AML-193 (cell line): Measurements from ENCODE around the gene MRPS21.
A peak's percentile ranks its signal among the peaks of the same experiment; 100 is the strongest.

Experiments
- DNase-seq, 2 experiments: peaks; one replicate each; lab custom pipeline; 2025; lab: John Stamatoyannopoulos, UW

MRPS21 gene

DNA sequence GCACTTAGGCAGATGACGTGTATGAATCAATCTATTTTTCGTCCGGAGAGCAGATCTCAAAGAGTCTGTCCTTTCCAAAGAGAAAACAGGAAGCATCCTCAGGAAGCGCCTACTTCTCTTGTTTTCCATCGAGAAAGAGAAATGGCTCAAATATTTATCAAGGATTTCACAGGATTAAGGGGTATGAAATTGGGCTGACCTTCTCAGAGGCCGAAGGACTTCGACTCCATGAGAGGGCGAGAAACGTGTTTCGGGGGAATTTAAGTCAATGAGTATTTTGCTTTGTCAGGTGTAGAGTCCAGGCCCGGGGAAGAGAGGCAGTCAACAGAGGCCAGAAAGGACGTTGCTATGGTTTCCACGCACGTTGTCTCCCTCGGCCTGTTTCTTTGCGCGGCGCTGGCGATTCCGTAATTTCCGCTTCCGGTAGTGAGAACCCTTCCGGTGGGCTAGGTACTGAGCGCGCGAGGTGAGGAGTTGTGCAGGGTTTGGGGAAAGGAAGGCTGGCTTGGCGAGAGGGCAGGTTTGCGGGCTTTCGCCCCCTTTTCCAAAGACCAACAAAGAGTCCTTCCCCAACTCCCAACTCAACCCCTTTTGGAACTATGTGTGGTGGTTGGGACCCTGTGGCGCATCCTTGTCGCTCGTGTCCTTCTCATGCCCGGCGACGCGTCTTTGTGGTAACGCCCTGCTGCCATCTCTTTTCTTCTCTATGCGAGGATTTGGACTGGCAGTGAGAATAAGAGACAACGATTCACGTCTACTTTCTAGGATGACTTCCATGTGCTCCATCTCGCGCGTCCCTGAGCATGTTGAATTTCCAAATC, at the start of gene MRPS21:
Gene MRPS21 (plus strand): TSS at position 429 of the 821 bp plus-strand sequence. CDS start 506 bp downstream, outside the sequence.
- DNase-seq, result peak; percentile 59 to 70

- DNase-seq, result peak; percentile 26 to 27
Observed at GRCh38 chr1:150249936-150250335, 43.7 kb upstream of the MRPS21 start.

- DNase-seq, result no peak
Observed at GRCh38 chr1:150256198-150256553, 37.5 kb upstream of the MRPS21 start.

GRCh38 chr1:150256554-150257341, 36.9 kb upstream of the MRPS21 start:
- DNase-seq, result no peak

GRCh38 chr1:150257624-150258585, 35.8 kb upstream of the MRPS21 start, which contains the start of gene CA14:
Gene CA14 (plus strand): TSS chr1:150257774. CDS start chr1:150258129, 355 bp downstream.
- no peak for DNase-seq

DNA sequence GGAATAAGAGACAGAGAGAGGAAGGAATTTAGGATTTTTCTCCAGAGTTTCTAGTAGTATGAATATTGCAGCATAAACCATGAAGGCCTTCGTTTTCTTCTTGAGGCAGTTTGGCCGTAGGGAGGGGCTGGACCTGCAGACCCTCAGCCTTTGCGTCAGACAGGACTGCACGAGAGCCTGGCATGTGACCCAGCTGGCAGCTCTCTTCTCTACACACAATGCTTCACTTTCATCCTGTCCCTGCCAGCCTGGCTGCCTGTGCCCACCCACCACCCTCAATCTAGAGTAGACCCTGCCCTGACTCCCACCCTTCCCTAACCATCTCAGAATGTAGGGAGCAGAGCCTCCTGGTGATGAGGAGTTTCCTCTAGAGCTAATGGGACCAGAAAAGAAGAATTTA, 34.4 kb upstream of the MRPS21 start:
- no peak for DNase-seq

DNA sequence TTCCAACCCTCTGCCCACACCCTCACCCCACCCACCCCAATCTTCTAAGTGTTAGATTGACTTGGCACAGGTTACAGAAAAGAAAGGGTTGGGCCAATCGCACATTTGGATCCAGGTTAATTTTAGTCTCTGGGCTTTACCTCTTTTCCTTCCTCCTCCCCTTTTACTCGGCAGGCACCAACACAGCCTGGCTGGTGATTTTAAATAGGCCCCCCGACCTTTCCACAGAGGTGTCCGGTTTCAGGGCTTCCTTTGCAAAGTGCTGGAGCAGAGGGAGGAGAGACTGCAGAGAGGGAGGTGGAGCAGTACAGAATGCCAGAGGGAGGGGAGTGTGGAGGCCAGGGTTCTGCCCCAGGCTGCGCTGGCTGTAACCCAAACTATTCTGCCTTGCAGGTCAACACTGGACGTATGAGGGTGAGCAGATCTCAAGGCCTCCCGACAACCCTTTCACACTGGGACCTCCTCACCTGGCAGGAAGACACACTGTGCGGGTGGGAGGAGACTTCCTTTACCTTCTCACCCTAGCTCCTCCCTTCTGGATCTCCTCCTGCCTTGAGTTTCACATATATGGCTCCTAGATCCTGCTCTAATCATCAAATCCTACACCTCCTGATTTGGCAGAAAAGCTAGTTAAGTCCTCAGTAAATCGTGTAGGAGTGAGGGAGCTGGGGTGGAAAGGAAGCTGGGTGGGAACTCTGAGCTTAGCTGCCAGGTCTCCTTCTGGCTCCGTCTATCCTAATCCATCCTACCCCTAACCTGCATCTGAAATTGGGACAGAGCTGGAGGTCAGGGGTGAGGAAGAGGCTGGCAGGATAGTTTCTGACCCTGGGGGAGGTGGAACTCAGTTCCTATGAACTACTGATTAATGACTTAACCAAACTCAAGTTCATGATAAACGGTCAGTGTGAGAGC, 33.6 kb upstream of the MRPS21 start:
- no peak for DNase-seq

DNA sequence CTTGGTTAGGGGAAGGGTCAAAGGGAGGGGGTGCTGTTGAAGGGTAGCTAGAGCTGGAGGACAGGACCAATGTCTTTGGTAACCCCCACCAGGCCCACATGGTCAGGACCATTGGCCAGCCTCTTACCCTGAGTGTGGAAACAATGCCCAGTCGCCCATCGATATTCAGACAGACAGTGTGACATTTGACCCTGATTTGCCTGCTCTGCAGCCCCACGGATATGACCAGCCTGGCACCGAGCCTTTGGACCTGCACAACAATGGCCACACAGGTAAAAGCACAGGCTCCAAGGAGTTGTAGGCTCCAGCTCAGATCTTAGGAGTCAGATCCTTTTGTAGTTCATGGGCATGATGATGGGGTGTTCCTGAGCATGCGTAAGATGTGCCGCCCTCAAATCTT, 32.3 kb upstream of the MRPS21 start:
- no peak for DNase-seq

DNA sequence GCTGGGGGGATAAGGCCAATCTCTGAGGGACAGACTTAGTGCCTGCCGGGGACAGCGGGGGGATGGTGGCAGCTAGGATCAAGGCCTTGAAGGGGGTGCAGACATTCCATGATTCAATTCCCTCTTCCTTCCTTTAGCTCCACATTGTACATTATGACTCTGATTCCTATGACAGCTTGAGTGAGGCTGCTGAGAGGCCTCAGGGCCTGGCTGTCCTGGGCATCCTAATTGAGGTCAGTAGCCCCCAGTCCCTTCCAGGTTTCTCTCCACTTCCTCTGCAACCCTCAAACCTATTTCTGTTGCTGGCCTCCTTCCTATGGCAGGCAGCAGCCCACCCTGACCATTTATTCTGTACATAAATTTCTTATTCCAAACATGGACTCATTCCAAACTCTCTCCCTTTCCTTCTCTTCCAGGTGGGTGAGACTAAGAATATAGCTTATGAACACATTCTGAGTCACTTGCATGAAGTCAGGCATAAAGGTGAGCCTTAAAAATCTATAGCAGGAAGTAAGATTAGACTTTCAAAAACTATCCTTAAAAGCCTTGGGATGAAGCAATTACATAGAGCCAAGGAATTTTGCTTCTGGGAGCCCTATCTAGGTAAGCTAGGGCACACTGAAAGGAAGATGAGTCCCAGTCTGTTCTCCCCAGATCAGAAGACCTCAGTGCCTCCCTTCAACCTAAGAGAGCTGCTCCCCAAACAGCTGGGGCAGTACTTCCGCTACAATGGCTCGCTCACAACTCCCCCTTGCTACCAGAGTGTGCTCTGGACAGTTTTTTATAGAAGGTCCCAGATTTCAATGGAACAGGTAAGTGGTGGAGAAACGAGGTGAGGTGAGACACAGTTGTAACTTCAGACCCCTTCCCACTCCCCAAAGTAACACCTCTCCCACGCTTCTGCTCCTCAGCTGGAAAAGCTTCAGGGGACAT, 31.0 kb upstream of the MRPS21 start:
- DNase-seq, result no peak

DNA sequence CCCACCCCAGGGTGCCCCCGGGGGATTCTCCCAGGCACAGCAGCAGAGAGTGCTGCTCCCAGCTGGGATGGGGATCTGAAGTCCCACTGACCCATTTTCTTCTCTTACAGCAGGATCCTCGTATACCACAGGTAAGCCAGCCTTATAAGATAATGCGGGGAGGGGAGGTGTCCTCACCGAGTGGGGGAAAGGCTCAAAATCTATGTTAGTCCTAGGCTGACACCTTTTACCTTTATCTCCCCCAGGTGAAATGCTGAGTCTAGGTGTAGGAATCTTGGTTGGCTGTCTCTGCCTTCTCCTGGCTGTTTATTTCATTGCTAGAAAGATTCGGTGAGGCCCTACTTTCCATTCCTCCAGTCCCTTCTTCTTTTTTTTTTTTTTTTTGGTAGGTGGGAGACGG, 30.1 kb upstream of the MRPS21 start:
- DNase-seq, result no peak

DNA sequence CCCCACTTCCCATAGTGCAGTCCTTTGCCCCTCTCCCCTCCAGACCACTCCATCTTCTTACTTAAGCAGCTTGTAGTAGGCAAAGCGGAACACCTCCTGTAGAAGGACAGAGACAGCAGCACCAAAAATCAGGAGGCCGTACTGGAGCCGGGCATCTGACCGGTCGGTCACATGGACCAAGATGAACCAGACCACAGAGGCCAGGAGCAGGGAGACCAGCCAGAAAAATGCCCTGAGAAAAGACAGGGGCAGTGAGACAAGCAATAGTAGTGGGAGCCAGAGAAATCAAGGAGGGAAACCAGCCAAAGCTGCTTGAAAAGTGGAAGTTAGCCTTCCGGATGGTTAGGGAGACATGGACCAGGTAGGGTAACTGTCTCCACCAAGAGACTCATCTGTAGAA, 25.8 kb upstream of the MRPS21 start:
- no peak for DNase-seq

GRCh38 chr1:150268340-150268704, 25.3 kb upstream of the MRPS21 start:
- DNase-seq, result no peak

GRCh38 chr1:150268705-150269403, 24.8 kb upstream of the MRPS21 start, which contains the start of gene APH1A:
Gene APH1A (minus strand): TSS chr1:150269016. CDS start chr1:150268810, 206 bp downstream.
- DNase-seq, result peak; percentile 90 to 94

- no peak for DNase-seq
Observed at GRCh38 chr1:150269451-150269850, 24.2 kb upstream of the MRPS21 start.

GRCh38 chr1:150271291-150271959, 22.2 kb upstream of the MRPS21 start:
- DNase-seq, result no peak

DNA sequence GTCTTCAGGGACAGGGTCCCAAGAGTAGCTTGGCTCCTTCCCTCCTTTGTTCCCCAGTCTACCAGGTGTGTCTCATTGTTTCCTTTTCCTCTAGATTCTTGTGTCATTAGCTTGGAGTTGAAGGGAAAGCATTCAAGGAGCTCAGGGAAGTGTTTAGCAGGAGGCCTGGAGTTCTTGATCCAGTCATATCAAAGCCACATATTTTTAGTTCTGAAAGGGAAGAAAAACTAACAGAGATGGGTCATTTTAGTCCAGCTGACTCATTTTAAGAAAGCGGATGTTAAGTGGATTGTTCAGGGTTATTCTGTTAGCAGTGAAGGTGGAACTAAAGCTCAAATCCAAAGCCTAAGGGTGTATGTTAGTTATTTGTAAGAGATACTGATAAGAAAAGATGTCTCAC, 20.4 kb upstream of the MRPS21 start:
- DNase-seq, result peak; percentile 3 to 15

DNA sequence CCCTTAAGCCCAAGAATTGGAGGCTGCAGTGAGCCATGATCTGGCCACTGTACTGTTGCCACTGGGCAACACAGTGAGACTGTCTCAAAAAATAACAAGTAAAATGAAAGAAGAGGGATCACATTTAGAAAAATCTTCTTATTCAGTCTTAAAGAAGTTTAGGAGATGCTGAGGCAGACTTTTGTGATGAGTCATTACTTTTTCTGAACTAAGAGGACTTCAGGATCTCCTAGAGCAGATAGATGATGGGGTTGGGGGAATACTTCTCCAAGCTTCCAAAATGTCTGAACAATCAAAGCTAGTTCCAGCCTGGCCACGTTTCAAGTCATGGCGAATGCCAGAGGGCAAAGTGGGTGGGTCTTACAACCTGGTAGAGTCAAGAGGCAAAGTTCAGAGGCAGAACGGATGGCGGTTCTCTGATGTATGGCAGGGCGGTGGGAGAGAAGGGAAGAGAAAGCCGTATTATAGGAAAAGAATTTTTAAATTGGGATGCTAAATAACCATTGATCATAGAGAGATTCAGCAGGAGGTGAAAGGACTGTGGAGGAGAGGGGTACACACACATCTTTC, 13.4 kb upstream of the MRPS21 start:
- DNase-seq, result no peak

DNA sequence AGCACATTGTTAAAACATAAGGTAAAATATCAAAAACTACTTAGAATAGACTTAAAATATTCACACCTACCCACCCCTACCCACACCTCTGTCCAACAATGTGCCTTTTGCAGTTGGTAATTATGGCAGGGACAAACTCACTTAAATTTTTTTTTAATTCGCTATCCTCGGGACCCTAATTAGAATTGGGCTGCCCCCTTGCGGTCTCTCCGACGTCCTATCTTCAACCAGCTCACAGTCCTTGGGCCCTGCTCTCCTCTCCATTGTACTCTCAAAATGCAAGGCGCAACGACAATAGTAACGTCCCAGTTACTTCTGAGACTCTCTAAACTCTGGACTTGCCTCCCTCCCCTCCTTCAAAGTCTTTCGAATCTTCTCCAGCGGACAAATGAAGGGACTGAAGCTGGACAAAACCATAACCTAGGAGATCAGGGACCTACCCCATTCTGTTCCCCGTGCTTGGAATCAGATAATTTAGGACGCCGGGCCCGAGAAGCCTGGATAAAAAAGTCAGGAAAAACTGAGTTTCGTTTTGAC, 12.4 kb upstream of the MRPS21 start:
- peak; percentile 68 to 71 for DNase-seq
